HCT116 (cell line): ENCODE data around the gene NDUFB7. TPM values are rescaled to one million over a fixed set of nuclear protein-coding genes. Genes with fewer than 3 reads are reported as not detected.

ENCODE experiments used
- ATAC-seq: fragments of 200-7000 bp; cut with Tn5 transposase; 2 replicates; pipeline ENCODE4 v1.9.1; 2020; ENCODE audit warnings: mild to moderate bottlenecking, moderate library complexity
- BruUV-seq: library from RNA; stranded (reverse); fragments of 400-500 nt; replicated peaks from 2 replicates; lab custom pipeline; 2021; lab: Mats Ljungman, UMichigan
- CTCF ChIA-PET: fragments of 300-600 bp; sonication (Branson Sonifier 250); formaldehyde crosslinking; loops from one replicate; lab custom pipeline; 2021; ENCODE audit warnings: antibody characterized with exemption; lab: Charles Lee
- POLR2A ChIA-PET: fragments of 300-600, 350-600 bp; sonication (Branson Sonifier 250); formaldehyde crosslinking; loops from one replicate; lab custom pipeline; 2021; ENCODE audit warnings: antibody characterized with exemption; lab: Charles Lee
- RAD21 ChIA-PET, 2 experiments: fragments of 300-600 bp; sonication (Branson Sonifier 250); formaldehyde crosslinking; loops; one replicate each; lab custom pipeline; 2023; ENCODE audit warnings: low total read pairs in 2 of 2; ENCODE audit not compliant: uncharacterized antibody in 2 of 2, unreplicated experiment in 2 of 2, low non-redundant PET in 1 of 2; lab: Charles Lee
- DNase-seq: peaks from one replicate; pipeline ENCODE4 v3.0.0-alpha.2; 2010; ENCODE audit warnings: low read depth, low spot score
- H2AFZ ChIP-seq: fragments of 200-600 bp; shearing (Covaris generic), sonication (generic); 2 replicates; pipeline ENCODE4 v1.6.1; 2017; ENCODE audit warnings: low read depth, mixed run types, mixed read lengths, antibody characterized with exemption, low read length; ENCODE audit not compliant: poor library complexity, severe bottlenecking
- H3K27ac ChIP-seq: 2 replicates; pipeline ENCODE4 v1.5.1; 2012; ENCODE audit warnings: low read depth, low read length
- H3K27me3 ChIP-seq: fragments of 200-600 bp; sonication (generic); 2 replicates; pipeline ENCODE4 v1.6.1; 2016; ENCODE audit warnings: mixed run types, low read length, mixed read lengths; ENCODE audit not compliant: insufficient read depth
- H3K36me3 ChIP-seq, 2 experiments: fragments of 200-500 bp in 1 of 2; fragments of 200-600 bp in 1 of 2; sonication (Bioruptor generic) in 1 of 2; sonication (generic) in 1 of 2; 2 replicates each; pipeline versions ENCODE4 v1.5.1 to v1.6.1; 2014 to 2016; ENCODE audit warnings: low read length in 2 of 2, inconsistent platforms in 1 of 2, mixed read lengths in 1 of 2, mixed run types in 1 of 2; ENCODE audit not compliant: insufficient read depth in 2 of 2, control insufficient read depth in 1 of 2
- H3K4me1 ChIP-seq, 2 experiments: fragments of 200-600 bp in 1 of 2; sonication (generic) in 1 of 2; 2 replicates each; pipeline versions ENCODE4 v1.5.1 to v1.6.1; 2012 to 2017; ENCODE audit warnings: low read length in 2 of 2, inconsistent platforms in 1 of 2, mild to moderate bottlenecking in 1 of 2, mixed read lengths in 1 of 2, mixed run types in 1 of 2, moderate library complexity in 1 of 2; ENCODE audit not compliant: insufficient read depth in 2 of 2, control insufficient read depth in 1 of 2
- H3K4me2 ChIP-seq: fragments of 200-600 bp; sonication (generic); 2 replicates; pipeline ENCODE4 v1.6.1; 2017; ENCODE audit warnings: mixed run types, low read length, mixed read lengths
- H3K4me3 ChIP-seq, 2 experiments: fragments of 200-600 bp in 1 of 2; sonication (generic) in 1 of 2; replicated peaks in 1 of 2; 2 replicates each; pipeline ENCODE4 v1.5.1; 2011 to 2016; ENCODE audit warnings: low read length in 2 of 2, control low read depth in 1 of 2, low read depth in 1 of 2, mild to moderate bottlenecking in 1 of 2, mixed read lengths in 1 of 2, mixed run types in 1 of 2
- H3K79me2 ChIP-seq: fragments of 200-600 bp; sonication (generic); 2 replicates; pipeline ENCODE4 v1.6.1; 2017; ENCODE audit warnings: mild to moderate bottlenecking, mixed run types, low read length, moderate library complexity, mixed read lengths; ENCODE audit not compliant: insufficient read depth
- H3K9ac ChIP-seq: fragments of 200-600 bp; sonication (generic); 2 replicates; pipeline ENCODE4 v1.6.1; 2016; ENCODE audit warnings: low read length, mixed read lengths
- H3K9me2 ChIP-seq: fragments of 200-600 bp; sonication (generic), shearing (Covaris generic); 2 replicates; pipeline ENCODE4 v1.6.1; 2017; ENCODE audit warnings: mixed run types, mild to moderate bottlenecking, moderate library complexity; ENCODE audit not compliant: insufficient read depth
- H3K9me3 ChIP-seq, 2 experiments: fragments of 200-500 bp in 1 of 2; fragments of 200-600 bp in 1 of 2; sonication (Bioruptor generic) in 1 of 2; sonication (generic) in 1 of 2; 2 replicates each; pipeline ENCODE4 v1.6.1; 2014 to 2017; ENCODE audit warnings: low read length in 2 of 2, mixed read lengths in 2 of 2, inconsistent platforms in 1 of 2, low read depth in 1 of 2, mild to moderate bottlenecking in 1 of 2, mixed run types in 1 of 2, moderate library complexity in 1 of 2; ENCODE audit not compliant: control insufficient read depth in 1 of 2, insufficient read depth in 1 of 2
- H4K20me1 ChIP-seq: fragments of 200-600 bp; sonication (generic), shearing (Covaris generic); 2 replicates; pipeline ENCODE4 v1.6.1; 2017; ENCODE audit warnings: mixed run types, mild to moderate bottlenecking, moderate library complexity; ENCODE audit not compliant: insufficient read depth
- ATF3 ChIP-seq: IDR thresholded peaks from 2 replicates; pipeline ENCODE4 v1.6.1; 2012
- CEBPB ChIP-seq: IDR thresholded peaks from 2 replicates; pipeline ENCODE4 v1.6.1; 2012; ENCODE audit warnings: low read depth
- CTCF ChIP-seq, 3 experiments: fragments of 200-600 bp in 1 of 3; sonication (generic) in 1 of 3; IDR thresholded peaks in 2 of 3; conservative IDR thresholded peaks in 1 of 3; 2 replicates each; pipeline ENCODE4 v1.5.1; 2012 to 2017; ENCODE audit warnings: low read depth in 2 of 3, low read length in 2 of 3, antibody characterized with exemption in 1 of 3, borderline replicate concordance in 1 of 3, control low read depth in 1 of 3, mild to moderate bottlenecking in 1 of 3, mixed read lengths in 1 of 3, mixed run types in 1 of 3, moderate library complexity in 1 of 3; ENCODE audit not compliant: insufficient read depth in 1 of 3
- EZH2 ChIP-seq: fragments of 200-600 bp; sonication (generic); IDR thresholded peaks from 2 replicates; pipeline ENCODE4 v1.6.1; 2017; ENCODE audit warnings: antibody characterized with exemption, mixed run types
- EZH2phosphoT487 ChIP-seq: fragments of 200-600 bp; IDR thresholded peaks from 2 replicates; pipeline ENCODE4 v1.6.1; 2018; ENCODE audit warnings: antibody characterized with exemption, borderline replicate concordance
- FOSL1 ChIP-seq: IDR thresholded peaks from 2 replicates; pipeline ENCODE4 v1.6.1; 2012; ENCODE audit warnings: low read depth
- MAX ChIP-seq: IDR thresholded peaks from 2 replicates; pipeline ENCODE4 v1.6.1; 2012
- POLR2AphosphoS5 ChIP-seq: IDR thresholded peaks from 2 replicates; pipeline ENCODE4 v1.6.1; 2011; ENCODE audit warnings: mild to moderate bottlenecking, low read depth, low read length, moderate library complexity
- RAD21 ChIP-seq: IDR thresholded peaks from 2 replicates; pipeline ENCODE4 v1.6.1; 2012; ENCODE audit warnings: low read depth, mild to moderate bottlenecking
- YY1 ChIP-seq: IDR thresholded peaks from 2 replicates; pipeline ENCODE4 v1.6.1; 2011; ENCODE audit warnings: low read length, low read depth, moderate library complexity, mild to moderate bottlenecking; ENCODE audit not compliant: insufficient replicate concordance; ENCODE audit errors: extremely low read depth
- ZBTB33 ChIP-seq: IDR thresholded peaks from 2 replicates; pipeline ENCODE4 v1.6.1; 2011; ENCODE audit warnings: mild to moderate bottlenecking, low read length, moderate library complexity; ENCODE audit not compliant: insufficient replicate concordance; ENCODE audit errors: extremely low read depth
- intact Hi-C: fragments of 100-400 bp; cut with micrococcal nuclease; formaldehyde crosslinking; loops from 2 replicates; pipeline ENCODE4 v1.10.0; 2022
- total RNA-seq: library from RNA; stranded (reverse); gene quantifications from one replicate; pipeline ENCODE4 v1.2.1, GENCODE V29; 2021; ENCODE audit not compliant: unreplicated experiment

Gene NDUFB7
- total RNA-seq, 1 experiment from 2014 or later, result 167 TPM

- no peak for DNase-seq
- Histone ChIP-seq H3K9me3 (no peaks in the 10 kb centered on the region), H3K36me3 (no peaks in the 10 kb centered on the region), H3K9ac (no peak overlapping the region), H3K4me1 (peaks cover 0 to 7% of the 10 kb centered on the region in 2 experiments; a peak in 3 of 4 replicates), H3K79me2 (no peaks in the 10 kb centered on the region), H3K27ac (no peak overlapping the region), H4K20me1 (no peaks in the 10 kb centered on the region)
- ChIA-PET CTCF (no interaction called here), RAD21 (no interaction called here)
- TF ChIP-seq YY1 (no peak), CTCF (IDR thresholded peaks at IDR 0.05 in 2 of 3, conservative IDR thresholded peaks at IDR 0.05 in 1 of 3; ENCODE audit: borderline replicate concordance in 1 of 3, insufficient read depth in 1 of 3, low read depth in 2 of 3, low read length in 2 of 3) (peak in 1 of 3 experiments; percentile 29; a peak in 2 of 6 replicates)
- TF ChIP-seq, all 23 proteins: peak for 1
- Histone ChIP-seq H3K4me2 (no peak overlapping the region), H3K27me3 (no peaks in the 10 kb centered on the region), H3K9me2 (no peaks in the 10 kb centered on the region), H3K4me3 (no peak overlapping the region), H2AFZ (no peak overlapping the region)
- intact Hi-C loops, result no loop called here
- POLR2A ChIA-PET, result no interaction called here
- BruUV-seq, result no TSS peak
- ATAC-seq, result 0 out of 2 replicates have a peak, but pooled peaks have one; percentile 39
These were observed 8.9 kb upstream of the NDUFB7 start for GRCh38 chr19:14580623-14581237.

- H3K9me3 ChIP-seq, result no peaks in the 10 kb centered on the region
- DNase-seq (no peak), ATAC-seq (peak; percentile 75)
- H4K20me1 ChIP-seq, result no peaks in the 10 kb centered on the region
- intact Hi-C loops, result no loop called here
- H2AFZ ChIP-seq, result no peak overlapping the region
- H3K27me3 ChIP-seq, result no peaks in the 10 kb centered on the region
- H3K4me1 ChIP-seq, result peaks cover 3 to 18% of the 10 kb centered on the region in 2 experiments; a peak in 3 of 4 replicates
- H3K4me2 ChIP-seq, result 0 out of 2 replicates have a peak overlapping the region, but pooled peaks have one; percentile 17
- H3K79me2 ChIP-seq, result no peaks in the 10 kb centered on the region
- POLR2A ChIA-PET, result interaction anchor here (0.6 kb wide), 1 partner anchor 163 kb away, joined by 3 read pairs; no protein-coding TSS in a partner anchor
- H3K9me2 ChIP-seq, result no peaks in the 10 kb centered on the region
- H3K4me3 ChIP-seq, result no peak overlapping the region
- CTCF ChIA-PET, result no interaction called here
- RAD21 ChIA-PET, result no interaction called here
- H3K27ac ChIP-seq, result no peak overlapping the region
- H3K9ac ChIP-seq, result no peak overlapping the region
- no TSS peak for BruUV-seq
- no peaks in the 10 kb centered on the region for H3K36me3 ChIP-seq
- TF ChIP-seq POLR2AphosphoS5 (no peak), RAD21 (no peak), FOSL1 (no peak), EZH2 (no peak), MAX (no peak), ATF3 (no peak), ZBTB33 (no peak), EZH2phosphoT487 (no peak), CEBPB (no peak)
These were observed 6.1 kb upstream of the NDUFB7 start for GRCh38 chr19:14577885-14578427.
